A375 (cell line): ENCODE results near the gene BATF. TPM values are rescaled to one million over a fixed set of nuclear protein-coding genes. Genes with fewer than 3 reads are reported as not detected.

Source experiments
- total RNA-seq: library from RNA; depleted of rRNA; stranded (reverse); fragments of >200 nt; shearing (Covaris generic); gene quantifications from 2 replicates; pipeline ENCODE4 v1.2.3, GENCODE V29; 2014; rRNA removed

The BATF gene
- not detected in 2 replicates for total RNA-seq

GRCh38 chr14:75522224-75522982, at the start of gene BATF:
Gene BATF (plus strand): TSS chr14:75522469. CDS start chr14:75522683, 214 bp downstream.

DNA sequence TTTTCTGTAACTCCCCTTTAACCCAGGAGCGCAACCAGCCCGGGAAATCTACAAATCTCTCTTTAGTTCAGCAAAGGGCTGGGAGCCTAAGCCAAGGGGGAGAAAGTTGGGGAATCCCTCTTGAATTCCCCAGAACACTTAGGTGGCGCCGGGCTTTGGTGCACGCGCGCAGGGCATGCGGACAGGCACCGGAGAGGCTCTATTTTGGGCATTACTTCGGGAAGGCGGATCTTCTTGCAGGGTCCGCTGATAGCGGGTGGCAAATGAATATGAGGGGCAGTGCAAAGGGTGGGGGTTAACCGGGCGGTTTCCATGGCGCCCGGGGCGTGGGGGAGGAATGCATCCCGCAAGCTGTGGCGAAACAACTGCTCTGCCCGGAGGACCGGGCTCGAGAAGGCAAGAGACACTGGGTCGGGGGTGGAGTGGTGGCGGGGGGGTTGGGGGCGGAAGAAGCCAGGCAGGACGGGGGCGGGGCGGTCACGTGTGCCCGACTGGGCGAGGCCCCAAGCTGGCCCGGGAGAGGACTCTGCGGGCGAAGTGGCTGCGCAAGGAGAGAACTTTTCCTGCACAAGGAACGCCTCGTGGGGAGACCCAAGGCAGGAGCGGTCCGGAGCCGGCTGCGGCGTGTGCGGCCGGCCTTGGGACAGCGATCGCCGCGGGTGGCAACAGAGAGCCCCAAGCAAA, 56.0 kb downstream of the BATF start, which contains the start of gene FLVCR2:
TSS of gene FLVCR2 (plus strand) at position 519 of the 684 bp plus-strand sequence. CDS start 353 bp downstream, outside the sequence.

Other genes starting within 250 kb of the BATF start
- 44.1 and 52.5 TPM in 2 replicates for gene FOS, start 243.6 kb upstream of the BATF start, total RNA-seq
- 35.8 and 38.6 TPM in 2 replicates for gene JDP2, start 94.4 kb upstream of the BATF start, total RNA-seq
- 0.19 and 0.30 TPM in 2 replicates for gene FLVCR2, start 56.2 kb downstream of the BATF start, total RNA-seq
- 2.4 and 3.6 TPM in 2 replicates for gene ERG28, start 138.4 kb downstream of the BATF start, total RNA-seq
- gene TTLL5, start 138.8 kb downstream of the BATF start, total RNA-seq = 15.6 and 25.3 TPM in 2 replicates